H1 (cell line): ENCODE data around the gene HCST. TPM values are rescaled to one million over a fixed set of nuclear protein-coding genes. Genes with fewer than 3 reads are reported as not detected.

Experiments
- CTCF ChIA-PET: fragments of 300-600 bp; sonication (Branson Sonifier 250); formaldehyde crosslinking; loops from one replicate; lab custom pipeline; 2021; ENCODE audit not compliant: partially characterized antibody; lab: Charles Lee
- POLR2A ChIA-PET: fragments of 300-600 bp; sonication (Branson Sonifier 250); formaldehyde crosslinking; loops from one replicate; lab custom pipeline; 2021; ENCODE audit warnings: inconsistent platforms; ENCODE audit not compliant: partially characterized antibody; lab: Charles Lee
- DNase-seq, 2 experiments: peaks; one replicate each; pipeline versions ENCODE4 v3.0.0 to v3.0.0-alpha.2; 2010 to 2022; ENCODE audit warnings: low spot score in 2 of 2, low read depth in 1 of 2, mixed read lengths in 1 of 2
- FAIRE-seq: peaks from 2 replicates; lab custom pipeline; 2011; peaks lifted over from hg19 to GRCh38; lab: Jason Lieb, UNC
- H2AFZ ChIP-seq: 2 replicates; pipeline ENCODE4 v1.8.1; 2012; ENCODE audit warnings: low read length, inconsistent platforms
- H2AK5ac ChIP-seq: 2 replicates; pipeline ENCODE4 v1.6.1; 2013; ENCODE audit warnings: low read depth, low read length
- H2BK120ac ChIP-seq: replicated peaks from 2 replicates; pipeline ENCODE3; 2013; ENCODE audit warnings: low read depth, low read length, inconsistent platforms
- H2BK12ac ChIP-seq: 2 replicates; pipeline ENCODE4 v1.6.1; 2013; ENCODE audit warnings: low read depth, low read length
- H2BK15ac ChIP-seq: 2 replicates; pipeline ENCODE4 v1.6.1; 2013; ENCODE audit warnings: low read length
- H2BK20ac ChIP-seq: 2 replicates; pipeline ENCODE4 v1.6.1; 2013; ENCODE audit warnings: low read length
- H2BK5ac ChIP-seq: 2 replicates; pipeline ENCODE4 v1.6.1; 2013; ENCODE audit warnings: low read depth, low read length
- H3K14ac ChIP-seq: 2 replicates; pipeline ENCODE4 v1.6.1; 2013; ENCODE audit warnings: inconsistent platforms; ENCODE audit not compliant: insufficient read length
- H3K18ac ChIP-seq: 2 replicates; pipeline ENCODE4 v1.6.1; 2013; ENCODE audit warnings: low read length; ENCODE audit errors: extremely low read depth
- H3K23ac ChIP-seq: 2 replicates; pipeline ENCODE4 v1.6.1; 2013; ENCODE audit warnings: inconsistent platforms; ENCODE audit not compliant: insufficient read length
- H3K23me2 ChIP-seq: 2 replicates; pipeline ENCODE4 v1.6.1; 2013; ENCODE audit warnings: low read depth, low read length
- H3K27ac ChIP-seq: 2 replicates; pipeline ENCODE4 v1.6.1; 2011; ENCODE audit warnings: low read depth, low read length, inconsistent platforms
- H3K27me3 ChIP-seq, 4 experiments: replicated peaks in 1 of 4; 1 replicate in 1 of 4; 2 replicates in 3 of 4; pipeline versions ENCODE4 v1.6.1 to v1.8.1; 2011 to 2013; ENCODE audit warnings: low read length in 3 of 4, mild to moderate bottlenecking in 3 of 4, inconsistent platforms in 2 of 4, mixed read lengths in 2 of 4, moderate library complexity in 1 of 4; ENCODE audit not compliant: control insufficient read depth in 3 of 4, insufficient read depth in 3 of 4; ENCODE audit errors: extremely low read depth in 1 of 4
- H3K36me3 ChIP-seq, 4 experiments: 2 replicates each; pipeline versions ENCODE4 v1.6.1 to v1.8.1; 2011 to 2013; ENCODE audit warnings: mild to moderate bottlenecking in 4 of 4, low read length in 3 of 4, moderate library complexity in 2 of 4, control low read depth in 1 of 4, inconsistent platforms in 1 of 4; ENCODE audit not compliant: insufficient read depth in 4 of 4, control insufficient read depth in 2 of 4
- H3K4ac ChIP-seq: replicated peaks from 2 replicates; pipeline ENCODE3; 2013; ENCODE audit warnings: low read length, low read depth, mixed read lengths, inconsistent platforms; ENCODE audit not compliant: insufficient read length
- H3K4me1 ChIP-seq, 4 experiments: replicated peaks in 1 of 4; 1 replicate in 1 of 4; 2 replicates in 3 of 4; pipeline versions ENCODE4 v1.6.1 to v1.8.1; 2011 to 2013; ENCODE audit warnings: low read length in 3 of 4, inconsistent platforms in 2 of 4, mixed read lengths in 1 of 4; ENCODE audit not compliant: insufficient read depth in 4 of 4, control insufficient read depth in 3 of 4
- H3K4me2 ChIP-seq, 2 experiments: 2 replicates each; pipeline versions ENCODE4 v1.6.1 to v1.8.1; 2011 to 2013; ENCODE audit warnings: low read depth in 2 of 2, low read length in 2 of 2, control low read depth in 1 of 2, inconsistent platforms in 1 of 2, mild to moderate bottlenecking in 1 of 2; ENCODE audit not compliant: insufficient read depth in 1 of 2
- H3K4me3 ChIP-seq, 4 experiments: fragments of 200-600, 300-600 bp in 1 of 4; sonication (generic), shearing (Covaris generic), sonication (Bioruptor Twin) in 1 of 4; 2 replicates each; pipeline versions ENCODE4 v1.5.1 to v1.8.1; 2011 to 2016; ENCODE audit warnings: low read length in 4 of 4, low read depth in 3 of 4, control low read depth in 2 of 4, inconsistent platforms in 2 of 4, mild to moderate bottlenecking in 2 of 4, mixed read lengths in 1 of 4, moderate library complexity in 1 of 4; ENCODE audit not compliant: insufficient read depth in 2 of 4; ENCODE audit errors: extremely low read depth in 1 of 4
- H3K56ac ChIP-seq: replicated peaks from 2 replicates; pipeline ENCODE3; 2013; ENCODE audit warnings: low read depth, mild to moderate bottlenecking, mixed read lengths, low read length, inconsistent platforms; ENCODE audit not compliant: insufficient read length
- H3K79me1 ChIP-seq: 2 replicates; pipeline ENCODE4 v1.6.1; 2013; ENCODE audit warnings: low read depth, low read length, control low read depth
- H3K79me2 ChIP-seq, 2 experiments: 2 replicates each; pipeline versions ENCODE4 v1.6.1 to v1.8.1; 2012 to 2013; ENCODE audit warnings: low read length in 2 of 2, mild to moderate bottlenecking in 2 of 2, inconsistent platforms in 1 of 2; ENCODE audit not compliant: insufficient read depth in 2 of 2, control insufficient read depth in 1 of 2
- H3K9ac ChIP-seq, 4 experiments: replicated peaks in 1 of 4; 1 replicate in 1 of 4; 2 replicates in 3 of 4; pipeline versions ENCODE4 v1.6.1 to v1.8.1; 2011 to 2013; ENCODE audit warnings: low read depth in 3 of 4, low read length in 3 of 4, control low read depth in 2 of 4, mild to moderate bottlenecking in 2 of 4, moderate library complexity in 2 of 4, inconsistent platforms in 1 of 4; ENCODE audit errors: extremely low read depth in 1 of 4
- H3K9me3 ChIP-seq, 2 experiments: 2 replicates each; pipeline versions ENCODE4 v1.6.1 to v1.8.1; 2012 to 2013; ENCODE audit warnings: mild to moderate bottlenecking in 2 of 2, moderate library complexity in 2 of 2, control low read depth in 1 of 2, inconsistent platforms in 1 of 2, low read depth in 1 of 2, low read length in 1 of 2, mixed read lengths in 1 of 2; ENCODE audit not compliant: insufficient read depth in 2 of 2
- H4K20me1 ChIP-seq, 2 experiments: replicated peaks in 1 of 2; 2 replicates each; pipeline versions ENCODE3 to v1.8.1; 2011 to 2013; ENCODE audit warnings: inconsistent platforms in 2 of 2, low read length in 2 of 2, mild to moderate bottlenecking in 1 of 2; ENCODE audit not compliant: insufficient read depth in 2 of 2, control insufficient read depth in 1 of 2
- H4K5ac ChIP-seq: 2 replicates; pipeline ENCODE4 v1.6.1; 2013; ENCODE audit warnings: low read length, low read depth, mixed read lengths, inconsistent platforms; ENCODE audit not compliant: insufficient read length
- H4K8ac ChIP-seq: 2 replicates; pipeline ENCODE4 v1.8.0; 2013; ENCODE audit warnings: mild to moderate bottlenecking, moderate library complexity, low read length, inconsistent platforms; ENCODE audit not compliant: insufficient read depth; ENCODE audit errors: extremely low read depth
- H4K91ac ChIP-seq: replicated peaks from 2 replicates; pipeline ENCODE3; 2013; ENCODE audit warnings: low read length, mixed read lengths, inconsistent platforms; ENCODE audit not compliant: insufficient read length
- BRCA1 ChIP-seq: IDR thresholded peaks from 2 replicates; pipeline ENCODE4 v1.6.1; 2012; ENCODE audit warnings: low read depth, low read length, improper control_type of control experiment
- CREB1 ChIP-seq: IDR thresholded peaks from 2 replicates; pipeline ENCODE4 v1.6.1; 2012; ENCODE audit warnings: inconsistent platforms
- CTBP2 ChIP-seq: IDR thresholded peaks from 2 replicates; pipeline ENCODE4 v1.7.0; 2011; ENCODE audit warnings: borderline replicate concordance, mild to moderate bottlenecking, moderate library complexity, mixed read lengths, low read length; ENCODE audit not compliant: insufficient read depth, insufficient read length
- EGR1 ChIP-seq: IDR thresholded peaks from 2 replicates; pipeline ENCODE4 v1.6.1; 2011; ENCODE audit warnings: low read depth, low read length, borderline replicate concordance
- GABPA ChIP-seq: IDR thresholded peaks from 2 replicates; pipeline ENCODE4 v1.6.1; 2011; ENCODE audit warnings: mild to moderate bottlenecking, low read length, moderate library complexity, borderline replicate concordance; ENCODE audit not compliant: insufficient read depth
- KDM1A ChIP-seq: fragments of 200-600, 300-600 bp; sonication (generic); IDR thresholded peaks from 2 replicates; pipeline ENCODE4 v1.7.1; 2016; ENCODE audit warnings: mild to moderate bottlenecking, low read length, borderline replicate concordance
- KDM4A ChIP-seq: IDR thresholded peaks from one replicate; pipeline ENCODE4 v1.7.1; 2012; ENCODE audit warnings: low read depth, mild to moderate bottlenecking, moderate library complexity, low read length, inconsistent platforms; ENCODE audit not compliant: severe bottlenecking
- RBBP5 ChIP-seq: IDR thresholded peaks from 2 replicates; pipeline ENCODE4 v1.7.1; 2012; ENCODE audit warnings: low read depth, mild to moderate bottlenecking, inconsistent platforms, low read length, moderate library complexity, borderline replicate concordance
- SAP30 ChIP-seq: fragments of 300-600 bp; sonication (generic); IDR thresholded peaks from 2 replicates; pipeline ENCODE4 v1.7.1; 2012; ENCODE audit warnings: low read length, moderate library complexity, mild to moderate bottlenecking, inconsistent platforms; ENCODE audit not compliant: insufficient read depth, insufficient replicate concordance
- WGBS, 2 experiments: shearing (Covaris generic) in 1 of 2; methylation state at CpG; one replicate each; pipeline versions ENCODE4 v1.1.6 to v1.1.7; 2013 to 2015; ENCODE audit warnings: low lambda C conversion rate in 2 of 2, mixed read lengths in 2 of 2, inconsistent platforms in 1 of 2, low coverage in 1 of 2, missing lambda C conversion rate in 1 of 2; ENCODE audit not compliant: insufficient replicate concordance in 2 of 2, insufficient coverage in 1 of 2, insufficient read length in 1 of 2; ENCODE audit errors: extremely low coverage in 1 of 2, missing lambda C conversion rate in 1 of 2; 5-methylcytosine and 5-hydroxymethylcytosine counted together
- polyA plus RNA-seq, 7 experiments: library from polyadenylated mRNA; depleted of rRNA in 3 of 7; stranded (reverse) in 5 of 7; unstranded in 2 of 7; fragments of >200 nt in 5 of 7; fragments of 200-250 nt in 2 of 7; gene quantifications; 1 replicate in 5 of 7; 2 replicates in 1 of 7; 4 replicates in 1 of 7; pipeline versions ENCODE4 v1.2.1 to v1.2.3, GENCODE V29; 2011 to 2013; ENCODE audit warnings: missing spikeins in 2 of 7, mixed read lengths in 2 of 7
- total RNA-seq: library from RNA; stranded (reverse); fragmentation: NEBNext Ultra II Directional; extraction: Animal tissue kit (Norgen Biotek cat#: 25700); gene quantifications from 2 replicates; pipeline ENCODE4 v1.2.1, GENCODE V29; 2021
- TF ChIP-seq, protein P1 (sequence below): IDR thresholded peaks from 2 replicates; pipeline ENCODE4 v1.6.1; 2011; ENCODE audit warnings: low read length, improper control_type of control experiment

HCST gene
- total and polyA plus RNA-seq, 2 of the 8 experiments (the other 6 are each of a cell fraction or from before 2014, with no cell fraction given), result 2.8 TPM; not detected in 1

DNA sequence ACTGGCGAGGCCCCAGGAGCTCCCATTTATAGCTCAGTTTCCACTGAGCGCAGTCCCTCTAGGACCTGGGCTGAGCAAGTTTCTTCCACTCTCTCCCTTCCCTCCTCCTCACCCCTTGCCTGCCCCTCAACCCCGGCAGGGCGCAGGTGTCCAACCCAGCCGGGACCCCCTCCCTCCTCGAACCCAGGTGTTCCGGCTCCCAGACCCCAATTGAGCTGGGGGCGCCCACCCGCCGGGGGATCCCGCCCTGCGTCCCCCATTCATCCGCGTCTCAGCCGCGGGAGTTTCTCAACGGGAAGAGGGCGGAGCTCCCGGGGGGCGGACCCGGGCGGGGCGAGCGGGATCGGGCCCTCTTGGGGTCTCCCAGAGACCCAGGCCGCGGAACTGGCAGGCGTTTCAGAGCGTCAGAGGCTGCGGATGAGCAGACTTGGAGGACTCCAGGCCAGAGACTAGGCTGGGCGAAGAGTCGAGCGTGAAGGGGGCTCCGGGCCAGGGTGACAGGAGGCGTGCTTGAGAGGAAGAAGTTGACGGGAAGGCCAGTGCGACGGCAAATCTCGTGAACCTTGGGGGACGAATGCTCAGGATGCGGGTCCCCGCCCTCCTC lies 45.7 kb upstream of the HCST start, which contains the start of gene KIRREL2:
Gene KIRREL2, plus strand, starts transcription at position 366 of the 604 bp plus-strand sequence. Its CDS starts 209 bp downstream, at position 575.
- no peak within 1 kb of the TSS for H3K27ac ChIP-seq
- H3K56ac ChIP-seq, result no peak within 1 kb of the TSS
- FAIRE-seq, result no peak
- TF ChIP-seq GABPA (no peak), SAP30 (peak; percentile 87), CREB1 (peak; percentile 27; the same call in 1 of the 2 replicates), BRCA1 (no peak), KDM1A (no peak), CTBP2 (peak; percentile 73), RBBP5 (0 out of 2 replicates have a peak, but pooled peaks have one; percentile 19), EGR1 (no peak), KDM4A (peak; percentile 94)
- TF ChIP-seq, protein P1, sequence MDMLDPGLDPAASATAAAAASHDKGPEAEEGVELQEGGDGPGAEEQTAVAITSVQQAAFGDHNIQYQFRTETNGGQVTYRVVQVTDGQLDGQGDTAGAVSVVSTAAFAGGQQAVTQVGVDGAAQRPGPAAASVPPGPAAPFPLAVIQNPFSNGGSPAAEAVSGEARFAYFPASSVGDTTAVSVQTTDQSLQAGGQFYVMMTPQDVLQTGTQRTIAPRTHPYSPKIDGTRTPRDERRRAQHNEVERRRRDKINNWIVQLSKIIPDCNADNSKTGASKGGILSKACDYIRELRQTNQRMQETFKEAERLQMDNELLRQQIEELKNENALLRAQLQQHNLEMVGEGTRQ, result no peak

More for the DNA sequence above, 45.7 kb upstream of the HCST start, which contains the start of gene KIRREL2:
- H3K27me3 ChIP-seq, result peaks cover 7 to 59% (median 52%) of the 10 kb centered on the region in 4 experiments
- peaks cover 0 to 21% (median 12%) of the 10 kb centered on the region in 4 experiments; a peak in 6 of 7 replicates for H3K4me1 ChIP-seq
- H3K79me1 ChIP-seq, result no peaks in the 10 kb centered on the region
- H2BK120ac ChIP-seq, result no peak within 1 kb of the TSS
- H4K5ac ChIP-seq, result no peak within 1 kb of the TSS
- peaks cover 0 to 5% of the 10 kb centered on the region in 2 experiments for H4K20me1 ChIP-seq
- H2BK12ac ChIP-seq, result peak within 1 kb of the TSS; percentile 27; the same call in 1 of the 2 replicates
- peak within 1 kb of the TSS; percentile 78; the same call in 1 of the 2 replicates for H2AFZ ChIP-seq
- H3K4me3 ChIP-seq, result peak within 1 kb of the TSS; percentile 53 to 78 (median 70)
- H4K91ac ChIP-seq, result no peak within 1 kb of the TSS
- H3K4me2 ChIP-seq, result peak within 1 kb of the TSS; percentile 83
- peaks cover 22% of the 10 kb centered on the region for H3K23me2 ChIP-seq
- no peaks in the 10 kb centered on the region for H3K79me2 ChIP-seq
- H3K4ac ChIP-seq, result peak within 1 kb of the TSS; percentile 44
- H2BK5ac ChIP-seq, result no peak within 1 kb of the TSS
- no peaks in the 10 kb centered on the region for H3K9me3 ChIP-seq
- peak within 1 kb of the TSS; percentile 19 for H3K18ac ChIP-seq
- H3K14ac ChIP-seq, result no peak within 1 kb of the TSS
- CTCF ChIA-PET, result interaction anchor here (0.5 to 1.3 kb wide), 6 partner anchors 11 to 79 kb away, joined by 3 to 5 read pairs (median 3); no protein-coding TSS in a partner anchor
- no peak within 1 kb of the TSS for H2BK20ac ChIP-seq
- no peak within 1 kb of the TSS for H2AK5ac ChIP-seq
- H3K36me3 ChIP-seq, result no peaks in the 10 kb centered on the region
- DNase-seq, result peak in 1 of 2 experiments; percentile 90
- 1% methylated on average over 21 of the region's 42 CpGs; no CpG with 5 or more reads in 1 of the 2 experiments for WGBS, 2 experiments
- H3K9ac ChIP-seq, result no peak within 1 kb of the TSS; a peak in 1 of 7 replicates
- peak within 1 kb of the TSS; percentile 82 for H4K8ac ChIP-seq
- H3K23ac ChIP-seq, result no peak within 1 kb of the TSS
- POLR2A ChIA-PET, result interaction anchor here (0.7 to 3.3 kb wide), 3 partner anchors 12 to 111 kb away, joined by 3 to 19 read pairs (median 5); partner anchors contain the start of genes APLP1, HSPB6, PSENEN and U2AF1L4
- 0 out of 2 replicates have a peak within 1 kb of the TSS, but pooled peaks have one; percentile 61 for H2BK15ac ChIP-seq
